OCI-LY1 (cell line): Measurements from ENCODE around the gene UGGT1.

Experiments used
- H2AFZ ChIP-seq: fragments of 200-600 bp; sonication (generic), shearing (Covaris generic); 2 replicates; pipeline ENCODE4 v1.6.0; 2014; ENCODE audit warnings: antibody characterized with exemption, mild to moderate bottlenecking, low read length
- H3F3A ChIP-seq: fragments of 200-600 bp; sonication (generic), shearing (Covaris generic); 2 replicates; pipeline ENCODE4 v1.6.0; 2014; ENCODE audit warnings: mild to moderate bottlenecking, antibody characterized with exemption, low read length, moderate library complexity; ENCODE audit not compliant: insufficient read depth
- H3K27ac ChIP-seq: fragments of 200-600 bp; sonication (generic); 2 replicates; pipeline ENCODE4 v1.5.1; 2014; ENCODE audit warnings: low read length, mixed run types, mild to moderate bottlenecking, low read depth; ENCODE audit not compliant: poor library complexity, severe bottlenecking
- H3K27me3 ChIP-seq: fragments of 200-600 bp; sonication (generic); 2 replicates; pipeline ENCODE4 v1.6.0; 2014; ENCODE audit warnings: antibody characterized with exemption, mild to moderate bottlenecking, low read length, moderate library complexity; ENCODE audit not compliant: insufficient read depth
- H3K36me3 ChIP-seq: fragments of 200-600 bp; sonication (generic); 2 replicates; pipeline ENCODE4 v1.6.1; 2014; ENCODE audit warnings: mild to moderate bottlenecking, antibody characterized with exemption, low read length, moderate library complexity, mixed read lengths; ENCODE audit not compliant: insufficient read depth
- H3K4me1 ChIP-seq: fragments of 200-600 bp; sonication (generic); 2 replicates; pipeline ENCODE4 v1.5.1; 2014; ENCODE audit warnings: mild to moderate bottlenecking, low read length, moderate library complexity; ENCODE audit not compliant: insufficient read depth, severe bottlenecking
- H3K4me2 ChIP-seq: fragments of 200-600 bp; sonication (generic), shearing (Covaris generic); 2 replicates; pipeline ENCODE4 v1.6.1; 2014; ENCODE audit warnings: low read length
- H3K4me3 ChIP-seq: fragments of 200-600 bp; sonication (generic); 2 replicates; pipeline ENCODE4 v1.5.1; 2014; ENCODE audit warnings: low read length, low read depth, mild to moderate bottlenecking, mixed read lengths; ENCODE audit not compliant: poor library complexity, severe bottlenecking
- H3K79me2 ChIP-seq: fragments of 200-600 bp; shearing (Covaris generic); 2 replicates; pipeline ENCODE4 v1.6.1; 2016; ENCODE audit warnings: mixed run types, low read length, mixed read lengths; ENCODE audit not compliant: insufficient read depth
- H3K9ac ChIP-seq: fragments of 200-600 bp; sonication (generic), shearing (Covaris generic); 2 replicates; pipeline ENCODE4 v1.6.1; 2014; ENCODE audit warnings: mild to moderate bottlenecking, low read length, mixed read lengths
- H3K9me2 ChIP-seq: fragments of 200-600 bp; sonication (generic), shearing (Covaris generic); 2 replicates; pipeline ENCODE4 v1.6.1; 2014; ENCODE audit warnings: low read depth, mild to moderate bottlenecking, low read length, mixed read lengths
- H3K9me3 ChIP-seq: fragments of 200-600 bp; shearing (Covaris generic); 2 replicates; pipeline ENCODE4 v1.6.1; 2014; ENCODE audit warnings: low read length, mixed read lengths
- H4K20me1 ChIP-seq: fragments of 200-600 bp; sonication (generic), shearing (Covaris generic); 2 replicates; pipeline ENCODE4 v1.6.0; 2016; ENCODE audit warnings: mild to moderate bottlenecking, low read length; ENCODE audit not compliant: insufficient read depth
- EZH2 ChIP-seq: fragments of 200-600 bp; sonication (generic), shearing (Covaris generic); IDR thresholded peaks from 2 replicates; pipeline ENCODE4 v1.8.0; 2017; ENCODE audit warnings: borderline replicate concordance, mixed run types, mild to moderate bottlenecking, antibody characterized with exemption, low read length, moderate library complexity, mixed read lengths
- TF ChIP-seq, protein P1 (sequence below): fragments of 200-600 bp; sonication (generic), shearing (Covaris generic); IDR thresholded peaks from 2 replicates; pipeline ENCODE4 v1.5.1; 2017; ENCODE audit warnings: mild to moderate bottlenecking, antibody characterized with exemption, low read length, moderate library complexity, mixed read lengths

UGGT1 gene

DNA sequence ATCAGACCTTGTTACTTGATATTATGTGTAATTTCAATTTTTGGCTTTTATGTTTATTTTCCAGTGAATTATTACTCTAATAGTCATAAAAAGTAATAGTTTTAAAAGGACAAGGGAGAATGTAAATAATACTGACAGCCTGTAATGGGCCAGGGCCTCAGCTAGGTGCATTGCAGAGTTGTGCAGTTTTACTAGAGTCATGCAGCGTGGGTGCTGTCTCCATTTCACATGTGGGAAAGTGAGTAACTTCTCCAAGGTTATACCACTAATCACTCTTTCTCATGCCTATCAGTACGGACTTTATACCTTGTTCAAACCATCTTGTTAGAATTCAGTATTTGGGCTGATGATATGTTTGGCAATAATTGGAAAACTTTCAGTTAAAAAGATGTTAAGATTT lies 73.3 kb downstream of the UGGT1 start:
- Histone ChIP-seq H3K4me3 (no peak overlapping the region), H3F3A (no peaks in the 10 kb centered on the region), H4K20me1 (no peaks in the 10 kb centered on the region), H3K9ac (no peak overlapping the region), H3K27me3 (no peaks in the 10 kb centered on the region), H3K9me3 (no peaks in the 10 kb centered on the region), H3K9me2 (no peaks in the 10 kb centered on the region), H2AFZ (no peak overlapping the region), H3K36me3 (peaks cover 92% of the 10 kb centered on the region), H3K4me2 (no peak overlapping the region), H3K79me2 (no peaks in the 10 kb centered on the region), H3K4me1 (no peaks in the 10 kb centered on the region), H3K27ac (no peak overlapping the region)
- TF ChIP-seq, protein P1, sequence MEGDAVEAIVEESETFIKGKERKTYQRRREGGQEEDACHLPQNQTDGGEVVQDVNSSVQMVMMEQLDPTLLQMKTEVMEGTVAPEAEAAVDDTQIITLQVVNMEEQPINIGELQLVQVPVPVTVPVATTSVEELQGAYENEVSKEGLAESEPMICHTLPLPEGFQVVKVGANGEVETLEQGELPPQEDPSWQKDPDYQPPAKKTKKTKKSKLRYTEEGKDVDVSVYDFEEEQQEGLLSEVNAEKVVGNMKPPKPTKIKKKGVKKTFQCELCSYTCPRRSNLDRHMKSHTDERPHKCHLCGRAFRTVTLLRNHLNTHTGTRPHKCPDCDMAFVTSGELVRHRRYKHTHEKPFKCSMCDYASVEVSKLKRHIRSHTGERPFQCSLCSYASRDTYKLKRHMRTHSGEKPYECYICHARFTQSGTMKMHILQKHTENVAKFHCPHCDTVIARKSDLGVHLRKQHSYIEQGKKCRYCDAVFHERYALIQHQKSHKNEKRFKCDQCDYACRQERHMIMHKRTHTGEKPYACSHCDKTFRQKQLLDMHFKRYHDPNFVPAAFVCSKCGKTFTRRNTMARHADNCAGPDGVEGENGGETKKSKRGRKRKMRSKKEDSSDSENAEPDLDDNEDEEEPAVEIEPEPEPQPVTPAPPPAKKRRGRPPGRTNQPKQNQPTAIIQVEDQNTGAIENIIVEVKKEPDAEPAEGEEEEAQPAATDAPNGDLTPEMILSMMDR = no peak
- TF ChIP-seq EZH2 = no peak

DNA sequence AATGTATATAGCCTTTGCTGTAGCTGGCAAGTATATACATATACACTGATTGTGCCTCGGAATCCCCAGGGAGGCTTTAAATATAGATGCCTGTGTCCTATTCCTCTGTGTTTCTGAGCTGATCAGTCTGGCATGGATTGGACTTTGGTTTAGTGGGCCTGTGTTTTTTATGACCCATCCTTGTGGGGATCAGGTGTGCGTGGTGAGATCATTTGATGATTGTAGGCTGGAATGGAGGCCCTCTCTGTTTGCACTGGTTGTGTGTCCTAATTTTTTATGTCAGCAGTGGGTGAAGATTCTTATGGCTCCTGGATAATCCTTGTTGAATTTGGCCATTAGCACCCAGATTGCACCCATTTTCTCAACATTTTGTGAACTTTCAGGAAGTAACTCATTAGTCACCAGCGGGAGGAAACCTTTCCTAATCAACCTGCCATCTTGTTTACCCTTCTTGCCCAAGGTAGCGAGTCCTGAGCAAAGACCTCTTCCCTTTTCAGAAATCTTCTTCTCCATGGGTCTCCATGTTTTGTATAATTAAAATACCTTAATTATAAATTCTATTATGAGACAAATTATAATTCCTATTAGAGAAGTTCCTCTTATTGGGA lies 75.8 kb downstream of the UGGT1 start:
- TF ChIP-seq EZH2 = no peak
- TF ChIP-seq, protein P1 = no peak
- H3K9me3 ChIP-seq = no peaks in the 10 kb centered on the region
- no peak overlapping the region for H3K27ac ChIP-seq
- H3F3A ChIP-seq = no peaks in the 10 kb centered on the region
- no peak overlapping the region for H2AFZ ChIP-seq
- H3K4me2 ChIP-seq = no peak overlapping the region
- H3K4me3 ChIP-seq = no peak overlapping the region
- peaks cover 91% of the 10 kb centered on the region for H3K36me3 ChIP-seq
- H3K9ac ChIP-seq = no peak overlapping the region
- H4K20me1 ChIP-seq = no peaks in the 10 kb centered on the region
- no peaks in the 10 kb centered on the region for H3K27me3 ChIP-seq
- H3K4me1 ChIP-seq = no peaks in the 10 kb centered on the region
- H3K9me2 ChIP-seq = no peaks in the 10 kb centered on the region
- no peaks in the 10 kb centered on the region for H3K79me2 ChIP-seq

DNA sequence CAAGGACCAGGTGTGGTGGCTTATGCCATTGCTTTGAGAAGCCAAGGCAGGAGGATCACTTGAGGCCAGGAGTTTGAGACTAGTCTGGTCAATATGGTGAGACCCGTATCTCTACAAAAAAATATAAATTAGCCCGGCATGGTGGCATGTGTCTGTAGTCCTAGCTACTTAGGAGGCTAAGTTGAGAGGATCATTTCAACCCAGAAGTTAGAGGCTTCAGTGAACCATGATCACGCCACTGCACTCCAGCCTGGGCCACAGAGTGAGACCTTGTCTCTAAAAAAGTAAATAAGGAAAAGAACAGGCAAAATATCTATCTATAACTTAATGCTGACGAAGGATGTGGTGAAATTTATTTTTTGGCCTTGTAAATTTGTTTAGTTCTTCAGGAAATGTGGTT lies 78.1 kb downstream of the UGGT1 start:
- H3F3A ChIP-seq = no peaks in the 10 kb centered on the region
- H3K9me3 ChIP-seq = no peaks in the 10 kb centered on the region
- no peak overlapping the region for H3K4me3 ChIP-seq
- no peaks in the 10 kb centered on the region for H3K9me2 ChIP-seq
- H3K27ac ChIP-seq = no peak overlapping the region
- no peaks in the 10 kb centered on the region for H3K4me1 ChIP-seq
- peaks cover 95% of the 10 kb centered on the region for H3K36me3 ChIP-seq
- H3K79me2 ChIP-seq = no peaks in the 10 kb centered on the region
- TF ChIP-seq EZH2 = no peak
- TF ChIP-seq, protein P1 = no peak
- H4K20me1 ChIP-seq = no peaks in the 10 kb centered on the region
- H3K9ac ChIP-seq = no peak overlapping the region
- H3K4me2 ChIP-seq = no peak overlapping the region
- H2AFZ ChIP-seq = no peak overlapping the region
- H3K27me3 ChIP-seq = no peaks in the 10 kb centered on the region
